Stimulated activated CD4-positive, alpha-beta T cell treated with anti-CD3 and anti-CD28 coated beads, Interleukin-1b, Interleukin-23, amount 100 ng/mL, for 24 hours (primary cell): Measurements from ENCODE around the gene CHMP4B.

Experiments used
- DNase-seq, 4 experiments: peaks; one replicate each; pipeline ENCODE4 v3.0.0-alpha.2; 2020; ENCODE audit warnings: low read depth in 4 of 4, low spot score in 1 of 4

Gene CHMP4B

DNA sequence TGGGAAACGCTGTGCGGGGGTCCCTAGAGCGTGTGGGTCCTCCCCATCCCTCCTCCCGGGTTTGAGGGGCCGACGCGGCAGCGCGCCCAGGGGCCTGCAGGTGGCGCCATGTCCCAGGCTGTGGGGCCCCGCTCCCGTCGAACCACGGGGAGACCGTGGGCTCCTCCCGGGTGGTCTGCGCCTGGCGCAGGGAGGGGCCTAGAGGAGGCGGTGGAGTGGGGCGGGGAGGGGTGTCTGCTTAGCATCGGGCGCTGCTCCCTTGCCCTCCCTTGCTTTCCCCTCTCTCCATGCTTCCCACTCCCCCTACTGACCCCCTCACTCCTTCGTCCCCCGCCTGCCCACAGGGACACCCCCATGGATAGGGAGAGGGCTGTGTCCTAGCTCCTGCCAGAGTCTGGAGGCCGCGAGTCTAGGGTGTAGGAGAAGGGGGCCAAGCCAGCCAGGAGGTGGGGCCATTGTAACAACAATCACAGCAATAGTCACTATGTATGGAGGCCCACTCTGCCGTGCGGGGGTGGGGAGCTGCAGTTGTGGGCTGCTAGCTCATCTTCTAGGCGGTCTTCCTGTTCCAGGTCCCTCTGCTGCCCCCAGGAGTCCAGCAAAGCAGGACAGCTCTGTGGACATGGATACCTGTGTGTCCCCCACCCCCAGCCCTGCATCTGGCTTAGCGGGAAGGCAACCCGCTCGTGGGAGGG lies 51.7 kb downstream of the CHMP4B start:
- peak in 1 of 4 experiments; percentile 20 for DNase-seq

GRCh38 chr20:33863440-33864323 lies 52.5 kb downstream of the CHMP4B start:
- DNase-seq = no peak

GRCh38 chr20:33864324-33864963 lies 53.3 kb downstream of the CHMP4B start:
- DNase-seq = no peak

- no peak for DNase-seq
Observed at GRCh38 chr20:33865761-33866370, 54.7 kb downstream of the CHMP4B start.

DNA sequence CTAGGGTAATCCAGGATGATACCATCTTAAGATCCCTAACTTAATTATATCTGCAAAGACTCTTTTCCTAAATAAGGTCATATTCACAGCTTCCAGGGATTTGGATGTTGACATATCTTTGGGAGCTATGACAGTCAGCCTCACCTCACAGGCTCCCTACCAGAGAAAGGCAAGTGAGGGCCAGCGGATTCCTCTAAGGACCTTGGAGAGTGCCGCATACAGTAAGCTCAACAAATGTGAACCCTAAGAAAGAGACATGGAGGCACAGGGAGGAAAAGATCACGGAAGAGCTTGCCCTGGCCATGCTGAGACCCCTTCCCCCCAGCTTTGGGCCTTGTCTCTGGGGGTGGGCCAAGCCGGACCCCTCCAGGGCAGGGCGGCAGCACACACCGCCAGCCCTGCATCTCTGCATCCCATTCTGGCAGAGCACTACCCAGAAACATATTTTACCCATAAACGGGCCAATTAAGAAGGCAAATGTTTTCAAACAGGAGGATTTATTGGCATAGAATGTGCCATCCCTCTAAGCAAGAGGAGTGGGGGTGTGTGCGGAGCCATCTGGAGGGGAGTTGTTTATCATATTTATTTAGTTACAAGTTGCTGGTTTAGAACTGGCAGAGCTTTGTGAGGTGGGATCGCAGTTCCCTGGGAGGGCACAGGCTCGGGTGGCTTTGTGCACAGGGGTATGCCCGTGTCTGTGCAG lies 55.4 kb downstream of the CHMP4B start:
- no peak for DNase-seq

DNA sequence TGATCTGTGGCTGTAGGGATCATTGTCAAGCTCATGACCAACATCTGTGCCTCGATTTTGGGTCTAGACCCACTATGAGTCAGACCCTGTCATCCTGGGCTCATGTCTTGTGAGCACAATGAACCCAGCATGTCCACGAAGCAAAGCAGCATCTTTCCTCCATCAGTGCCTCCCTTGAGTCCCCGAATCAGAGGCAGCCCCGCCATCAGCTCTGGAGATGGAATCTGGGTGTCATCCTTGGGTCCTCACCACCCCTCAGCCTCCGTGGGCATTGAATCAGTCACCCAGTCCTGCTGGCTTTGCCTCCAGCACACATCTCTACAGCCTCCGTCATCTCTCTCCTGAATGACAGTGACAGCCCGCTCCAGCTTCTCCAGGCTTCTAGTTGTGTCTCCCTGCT lies 56.9 kb downstream of the CHMP4B start:
- no peak for DNase-seq

- DNase-seq = no peak
Observed at GRCh38 chr20:33868595-33868994, 57.4 kb downstream of the CHMP4B start.

GRCh38 chr20:33869283-33869682 lies 58.1 kb downstream of the CHMP4B start:
- no peak for DNase-seq

GRCh38 chr20:33871362-33871761 lies 60.2 kb downstream of the CHMP4B start:
- no peak for DNase-seq

GRCh38 chr20:33874129-33874528 lies 63.0 kb downstream of the CHMP4B start:
- DNase-seq = no peak

- no peak for DNase-seq
Observed at GRCh38 chr20:33875055-33875454, 63.9 kb downstream of the CHMP4B start.

DNA sequence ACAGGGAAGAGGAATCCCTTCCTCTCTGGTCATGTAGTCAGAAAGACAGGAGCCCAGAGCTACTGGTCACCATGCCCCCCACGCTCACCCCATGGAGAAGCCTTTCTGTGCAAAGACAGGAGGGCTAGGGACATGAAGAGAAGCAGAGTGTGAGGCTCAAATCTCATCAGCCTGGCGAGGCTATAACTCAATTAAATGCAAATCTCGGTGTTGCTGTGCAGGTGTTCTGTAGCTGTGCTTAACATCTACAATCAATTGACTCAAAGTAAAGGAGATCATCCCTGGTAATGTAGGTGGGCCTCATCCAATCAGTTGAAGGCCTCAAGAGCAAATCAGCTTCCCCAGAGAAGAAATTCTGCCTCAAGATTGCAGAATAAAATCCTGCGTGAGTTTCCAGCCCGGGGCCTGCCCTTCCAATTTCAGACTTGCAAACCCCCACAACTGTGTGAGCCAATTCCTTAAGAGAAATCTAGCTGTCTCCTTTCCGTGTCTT lies 64.4 kb downstream of the CHMP4B start:
- no peak for DNase-seq

DNA sequence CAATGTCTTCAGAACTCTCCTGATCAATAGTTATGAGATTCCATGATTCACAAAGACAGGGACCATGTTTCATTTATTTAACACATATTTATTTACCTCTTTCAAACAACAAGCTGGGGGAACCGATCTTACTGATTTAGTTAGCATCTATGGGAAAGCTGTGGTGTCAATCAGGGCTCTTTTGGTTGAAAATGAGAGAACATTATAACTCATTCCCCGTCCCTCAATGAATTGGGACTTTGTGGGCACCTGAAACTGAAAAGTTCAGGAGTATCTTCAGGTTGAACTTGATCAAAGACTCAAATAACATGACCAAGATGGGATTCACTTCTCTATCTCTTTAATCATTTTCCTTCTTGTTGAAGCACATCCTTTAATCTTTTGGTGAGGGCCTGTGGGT lies 67.4 kb downstream of the CHMP4B start:
- DNase-seq = no peak

GRCh38 chr20:33880396-33880795 lies 69.2 kb downstream of the CHMP4B start:
- no peak for DNase-seq

DNA sequence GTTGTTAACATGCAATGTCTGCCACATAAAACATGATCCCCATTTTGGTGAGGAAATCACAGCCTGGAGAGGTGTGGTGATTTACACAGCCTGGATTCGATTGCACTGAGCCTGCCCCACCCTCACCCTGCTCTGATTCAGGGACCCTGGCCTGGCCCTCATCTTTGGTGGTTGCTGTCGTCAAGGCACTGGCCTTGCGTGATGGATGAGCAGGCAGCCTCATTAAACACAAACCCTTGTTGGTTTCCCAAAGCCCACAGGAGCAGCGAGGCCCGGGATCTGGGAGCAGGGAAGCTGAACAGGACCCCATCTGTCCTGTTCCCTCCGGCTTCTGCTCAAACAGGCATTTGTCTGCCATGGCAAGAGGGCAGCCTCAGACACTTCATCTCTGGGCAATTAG lies 70.8 kb downstream of the CHMP4B start:
- DNase-seq = no peak

DNA sequence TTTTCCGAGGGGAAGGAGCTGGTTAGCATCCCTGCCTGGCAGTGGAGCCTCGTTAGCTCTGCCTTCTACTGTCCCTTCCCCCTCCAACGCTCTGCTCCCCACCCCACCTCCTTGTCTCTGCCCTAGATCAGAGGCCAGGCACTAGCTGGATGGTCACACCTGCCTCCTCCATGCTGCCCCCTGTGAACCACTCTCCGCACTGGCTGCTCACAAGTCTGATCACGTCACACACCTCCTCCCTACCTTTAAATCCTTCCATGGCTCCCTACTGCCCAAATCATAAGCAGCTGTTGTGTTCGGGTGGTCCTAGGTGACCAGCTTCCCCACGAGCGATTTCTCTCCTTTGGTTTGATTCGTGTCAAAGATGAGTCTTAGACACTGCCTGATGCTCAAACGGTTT lies 71.3 kb downstream of the CHMP4B start:
- no peak for DNase-seq

- no peak for DNase-seq
Observed at GRCh38 chr20:33883164-33883563, 72.0 kb downstream of the CHMP4B start.

- no peak for DNase-seq
Observed at GRCh38 chr20:33884633-33885032, 73.5 kb downstream of the CHMP4B start.

GRCh38 chr20:33889312-33889711 lies 78.2 kb downstream of the CHMP4B start:
- DNase-seq = no peak

DNA sequence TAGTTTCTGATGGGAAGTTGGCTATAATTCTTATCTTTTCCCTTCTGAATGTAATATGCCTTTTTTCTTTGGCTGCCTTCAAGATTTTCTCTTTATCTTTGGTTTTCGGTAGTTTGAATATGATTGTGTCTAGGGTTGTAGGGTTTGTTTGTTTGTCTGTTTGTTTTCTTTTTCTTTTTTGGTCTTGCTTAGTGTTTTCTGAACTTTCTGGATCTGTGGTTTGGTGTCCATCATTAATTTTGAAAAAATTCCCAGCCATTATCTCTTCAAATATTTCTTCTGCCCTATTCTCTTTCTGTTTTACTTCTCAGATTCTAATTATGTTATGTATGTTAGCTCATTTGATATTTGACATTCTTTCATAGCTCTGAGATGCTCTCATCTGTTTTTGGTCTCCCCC lies 79.4 kb downstream of the CHMP4B start:
- no peak for DNase-seq

DNA sequence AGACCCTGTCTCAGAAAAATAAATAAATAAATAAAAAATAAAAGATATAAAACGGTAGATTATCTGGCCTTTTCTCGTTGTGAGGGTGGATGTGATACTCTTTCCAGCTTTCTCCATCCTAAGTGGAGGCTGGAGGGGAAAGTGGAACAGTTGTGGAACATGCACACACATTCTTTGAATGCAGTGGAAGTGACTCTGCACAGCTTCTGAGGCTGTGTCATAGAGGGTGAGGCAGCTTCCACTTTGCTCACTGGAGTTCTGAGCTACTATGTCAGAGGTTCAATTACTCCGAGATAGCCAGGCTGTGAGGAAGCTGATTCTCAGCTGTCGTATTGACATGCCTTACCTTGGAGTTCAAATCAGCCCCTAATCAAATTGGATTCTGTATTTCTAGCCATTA lies 82.2 kb downstream of the CHMP4B start:
- no peak for DNase-seq
